SK-N-SH (cell line): ENCODE results near the gene SPIRE1.

Experiments
- MAX ChIP-seq: IDR thresholded peaks from 2 replicates; pipeline ENCODE4 v1.4.0; 2012; ENCODE audit warnings: low read depth
- POLR2AphosphoS5 ChIP-seq: IDR thresholded peaks from 2 replicates; pipeline ENCODE4 v1.6.1; 2012; ENCODE audit warnings: low read depth, low read length
- TAF1 ChIP-seq: IDR thresholded peaks from 2 replicates; pipeline ENCODE4 v1.6.1; 2012; ENCODE audit warnings: low read depth, mild to moderate bottlenecking, low read length, moderate library complexity, borderline replicate concordance
- TEAD4 ChIP-seq: IDR thresholded peaks from 2 replicates; pipeline ENCODE4 v1.4.0; 2012; ENCODE audit warnings: mild to moderate bottlenecking, borderline replicate concordance; ENCODE audit not compliant: insufficient read depth
- ZBTB33 ChIP-seq: IDR thresholded peaks from 2 replicates; pipeline ENCODE4 v1.4.0; 2012; ENCODE audit warnings: low read depth, borderline replicate concordance
- TF ChIP-seq, protein P1 (sequence below): IDR thresholded peaks from 2 replicates; pipeline ENCODE4; 2012
- TF ChIP-seq, protein P2 (sequence below): fragments of 150-350 bp; IDR thresholded peaks from 2 replicates; pipeline ENCODE4 v1.6.1; 2017; ENCODE audit warnings: antibody characterized with exemption, low read length, low read depth, borderline replicate concordance
- TF ChIP-seq, protein P3 (sequence below): fragments of 200-600 bp; sonication (generic); IDR thresholded peaks from 2 replicates; pipeline ENCODE4 v1.6.1; 2017; ENCODE audit warnings: antibody characterized with exemption, mild to moderate bottlenecking, moderate library complexity

DNA sequence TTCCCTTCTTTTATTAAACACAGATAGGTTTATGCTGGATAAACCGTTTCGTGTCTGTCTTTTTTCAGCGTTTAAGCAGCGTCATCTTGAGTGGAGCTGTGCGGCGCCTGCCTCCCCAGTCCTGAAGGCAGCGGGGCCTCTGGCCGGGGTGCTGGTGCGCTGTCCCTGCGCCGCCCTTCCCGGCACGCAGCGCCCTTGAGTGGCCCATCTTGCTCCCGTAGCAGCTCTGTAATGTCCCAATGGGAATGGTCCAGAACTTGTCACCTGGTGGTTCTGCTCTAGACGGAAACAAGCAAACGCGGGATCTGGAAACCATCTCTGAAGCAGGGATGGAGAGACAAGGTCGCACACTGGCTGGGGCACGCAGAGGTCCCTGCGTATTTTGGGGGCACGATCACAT lies 225.7 kb downstream of the SPIRE1 start:
- TF ChIP-seq, protein P1, sequence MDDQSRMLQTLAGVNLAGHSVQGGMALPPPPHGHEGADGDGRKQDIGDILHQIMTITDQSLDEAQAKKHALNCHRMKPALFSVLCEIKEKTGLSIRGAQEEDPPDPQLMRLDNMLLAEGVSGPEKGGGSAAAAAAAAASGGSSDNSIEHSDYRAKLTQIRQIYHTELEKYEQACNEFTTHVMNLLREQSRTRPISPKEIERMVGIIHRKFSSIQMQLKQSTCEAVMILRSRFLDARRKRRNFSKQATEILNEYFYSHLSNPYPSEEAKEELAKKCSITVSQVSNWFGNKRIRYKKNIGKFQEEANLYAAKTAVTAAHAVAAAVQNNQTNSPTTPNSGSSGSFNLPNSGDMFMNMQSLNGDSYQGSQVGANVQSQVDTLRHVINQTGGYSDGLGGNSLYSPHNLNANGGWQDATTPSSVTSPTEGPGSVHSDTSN, result no peak
- TF ChIP-seq, protein P2, sequence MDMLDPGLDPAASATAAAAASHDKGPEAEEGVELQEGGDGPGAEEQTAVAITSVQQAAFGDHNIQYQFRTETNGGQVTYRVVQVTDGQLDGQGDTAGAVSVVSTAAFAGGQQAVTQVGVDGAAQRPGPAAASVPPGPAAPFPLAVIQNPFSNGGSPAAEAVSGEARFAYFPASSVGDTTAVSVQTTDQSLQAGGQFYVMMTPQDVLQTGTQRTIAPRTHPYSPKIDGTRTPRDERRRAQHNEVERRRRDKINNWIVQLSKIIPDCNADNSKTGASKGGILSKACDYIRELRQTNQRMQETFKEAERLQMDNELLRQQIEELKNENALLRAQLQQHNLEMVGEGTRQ, result no peak
- TF ChIP-seq MAX, result no peak
- TF ChIP-seq, protein P3, sequence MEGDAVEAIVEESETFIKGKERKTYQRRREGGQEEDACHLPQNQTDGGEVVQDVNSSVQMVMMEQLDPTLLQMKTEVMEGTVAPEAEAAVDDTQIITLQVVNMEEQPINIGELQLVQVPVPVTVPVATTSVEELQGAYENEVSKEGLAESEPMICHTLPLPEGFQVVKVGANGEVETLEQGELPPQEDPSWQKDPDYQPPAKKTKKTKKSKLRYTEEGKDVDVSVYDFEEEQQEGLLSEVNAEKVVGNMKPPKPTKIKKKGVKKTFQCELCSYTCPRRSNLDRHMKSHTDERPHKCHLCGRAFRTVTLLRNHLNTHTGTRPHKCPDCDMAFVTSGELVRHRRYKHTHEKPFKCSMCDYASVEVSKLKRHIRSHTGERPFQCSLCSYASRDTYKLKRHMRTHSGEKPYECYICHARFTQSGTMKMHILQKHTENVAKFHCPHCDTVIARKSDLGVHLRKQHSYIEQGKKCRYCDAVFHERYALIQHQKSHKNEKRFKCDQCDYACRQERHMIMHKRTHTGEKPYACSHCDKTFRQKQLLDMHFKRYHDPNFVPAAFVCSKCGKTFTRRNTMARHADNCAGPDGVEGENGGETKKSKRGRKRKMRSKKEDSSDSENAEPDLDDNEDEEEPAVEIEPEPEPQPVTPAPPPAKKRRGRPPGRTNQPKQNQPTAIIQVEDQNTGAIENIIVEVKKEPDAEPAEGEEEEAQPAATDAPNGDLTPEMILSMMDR, result no peak
- no peak for TF ChIP-seq TEAD4
- no peak for TF ChIP-seq ZBTB33
- TF ChIP-seq TAF1, result no peak
- TF ChIP-seq POLR2AphosphoS5, result no peak
